Pons (tissue), 1 donor: ENCODE data around the gene NAA60.

Experiments
- DNase-seq: peaks from one replicate; pipeline ENCODE4 v3.0.0-alpha.2; 2016; ENCODE audit warnings: low spot score

Gene NAA60

GRCh38 chr16:3511286-3512180, 68.1 kb downstream of the NAA60 start:
- DNase-seq, result no peak

- DNase-seq, result no peak
These were observed 70.6 kb downstream of the NAA60 start for GRCh38 chr16:3513892-3514583.

DNA sequence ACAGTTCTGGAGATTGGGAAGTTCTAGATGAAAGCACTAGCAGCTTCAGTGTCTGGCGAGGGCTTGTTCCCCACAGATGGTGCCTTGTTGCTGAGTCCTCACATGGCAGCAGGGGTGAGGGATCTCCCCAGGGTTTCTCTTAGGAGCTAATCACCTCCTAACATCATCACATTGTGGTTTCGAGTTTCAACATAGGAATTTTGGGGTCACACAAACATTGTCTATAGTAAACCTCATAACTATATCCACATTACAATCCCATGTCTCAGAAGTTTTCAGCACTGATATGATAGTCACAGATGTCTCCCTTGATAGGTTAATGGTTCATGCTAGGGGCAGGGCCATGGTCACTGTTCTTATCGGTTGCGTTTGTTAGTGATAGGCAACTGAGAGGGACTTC, 71.1 kb downstream of the NAA60 start:
- no peak for DNase-seq

DNA sequence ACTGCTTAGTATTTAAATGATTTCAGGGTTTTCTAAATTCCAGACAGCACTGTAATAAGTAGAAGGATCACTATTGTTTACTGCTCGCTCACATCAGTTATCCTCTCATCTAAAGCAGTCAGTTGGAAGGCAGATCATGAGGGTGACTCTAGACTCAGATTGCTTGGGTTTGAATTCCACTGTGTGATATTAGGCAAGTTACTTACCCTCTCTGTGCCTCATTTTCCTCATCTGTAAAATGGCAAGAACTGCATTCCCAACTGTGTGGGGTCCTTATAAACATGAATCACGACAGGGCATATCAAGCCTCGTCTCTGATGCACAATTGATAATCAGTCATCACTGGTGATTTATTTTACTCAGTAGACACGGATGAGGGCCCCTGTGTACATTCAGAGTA, 72.4 kb downstream of the NAA60 start:
- DNase-seq, result no peak

GRCh38 chr16:3518292-3518985, 75.0 kb downstream of the NAA60 start:
- DNase-seq, result no peak

DNA sequence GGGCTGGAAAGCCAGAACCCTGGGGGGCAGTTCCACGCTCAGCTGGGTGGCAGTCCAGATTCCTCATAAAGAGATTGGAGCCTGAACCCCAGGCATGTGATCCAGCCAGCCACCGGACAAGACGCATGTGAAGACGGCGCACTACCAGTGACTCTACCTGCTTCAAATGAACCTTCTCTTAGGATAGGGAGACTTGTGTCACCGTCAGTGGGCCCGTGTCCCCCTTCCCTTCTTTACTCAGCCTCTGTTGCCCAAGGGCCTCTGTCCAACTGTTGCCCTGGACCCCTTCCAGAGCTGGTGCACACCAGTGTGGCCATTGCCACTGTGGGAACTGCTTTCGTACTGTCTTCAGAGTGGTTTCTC, 75.5 kb downstream of the NAA60 start:
- no peak for DNase-seq

DNA sequence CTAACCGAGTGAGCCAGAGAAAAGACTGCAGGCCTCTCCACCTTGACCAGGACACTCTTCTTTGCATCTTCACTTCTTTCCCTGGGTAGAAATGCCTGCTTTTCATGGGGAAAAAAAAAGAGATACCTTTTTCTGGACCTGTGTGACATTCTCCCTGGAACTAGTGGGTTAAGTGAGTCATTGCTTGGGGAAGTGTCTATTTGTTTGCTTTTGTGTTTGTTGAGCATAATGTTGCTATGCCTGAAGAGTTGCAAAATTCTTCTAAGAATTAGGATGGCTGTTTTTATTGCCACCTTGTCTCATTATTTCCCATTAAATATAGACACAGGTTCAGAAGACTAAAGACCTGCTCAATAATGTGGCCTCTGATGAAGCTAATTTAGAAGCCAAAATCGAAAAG, 76.1 kb downstream of the NAA60 start:
- no peak for DNase-seq

DNA sequence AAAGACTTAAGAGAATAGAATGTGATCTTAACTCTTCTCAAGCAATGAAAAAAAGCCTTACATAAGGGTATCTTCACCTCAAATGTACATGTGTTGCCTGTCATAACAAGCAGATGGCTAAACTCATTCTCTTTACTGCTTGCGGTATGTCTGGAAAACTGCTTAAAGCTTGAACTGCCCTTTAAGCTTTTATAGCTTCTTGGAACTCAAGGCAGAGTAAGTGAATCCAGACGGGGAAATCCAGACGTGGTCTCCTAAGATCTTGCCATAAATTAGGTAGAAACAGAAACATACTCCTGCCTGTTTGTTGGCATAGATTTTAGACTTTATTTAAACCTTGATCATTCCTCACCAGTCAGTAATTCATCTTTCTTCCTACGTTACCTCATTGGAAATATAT, 76.9 kb downstream of the NAA60 start:
- no peak for DNase-seq

GRCh38 chr16:3520841-3521240, 77.4 kb downstream of the NAA60 start:
- DNase-seq, result no peak

- DNase-seq, result no peak
These were observed 79.8 kb downstream of the NAA60 start for GRCh38 chr16:3523281-3523680.

- DNase-seq, result no peak
These were observed 82.5 kb downstream of the NAA60 start for GRCh38 chr16:3525951-3526350.

GRCh38 chr16:3527216-3527829, 83.8 kb downstream of the NAA60 start:
- peak; percentile 59 for DNase-seq

DNA sequence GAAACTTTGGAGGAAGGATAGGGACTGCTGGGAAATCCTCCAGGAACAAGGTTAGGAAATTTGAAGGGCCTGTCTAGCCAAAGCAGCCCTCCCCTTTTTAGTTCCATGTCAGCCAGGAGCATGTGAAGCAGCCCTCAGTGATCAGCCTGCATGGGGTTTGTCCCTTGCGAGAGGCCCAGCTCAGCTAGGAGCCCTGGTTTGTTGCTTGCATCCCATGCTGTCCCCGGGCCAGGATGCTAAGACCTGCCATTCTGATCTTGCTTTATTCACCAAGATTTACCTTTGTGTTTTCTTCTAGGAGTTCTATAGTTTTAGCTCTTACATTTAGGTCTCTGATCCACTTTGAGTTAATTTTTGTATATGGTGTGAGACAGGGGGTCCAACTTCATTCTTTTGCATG, 84.9 kb downstream of the NAA60 start:
- DNase-seq, result no peak

DNA sequence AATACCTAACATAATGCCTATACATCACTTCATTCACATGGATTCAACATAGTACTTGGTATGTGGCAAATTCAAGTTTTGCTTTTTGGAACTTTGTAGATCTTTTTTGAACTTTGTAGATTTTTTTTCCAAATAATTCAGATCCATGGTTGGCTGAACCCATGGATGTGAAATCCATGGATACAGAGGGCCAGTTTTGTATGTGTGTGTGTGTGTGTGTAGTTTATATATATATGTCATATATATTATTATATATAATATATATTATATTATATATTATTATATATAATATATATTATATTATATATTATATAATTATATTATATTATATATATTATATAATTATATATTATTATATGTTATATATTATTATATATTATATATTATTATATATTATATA, 85.7 kb downstream of the NAA60 start:
- no peak for DNase-seq

DNA sequence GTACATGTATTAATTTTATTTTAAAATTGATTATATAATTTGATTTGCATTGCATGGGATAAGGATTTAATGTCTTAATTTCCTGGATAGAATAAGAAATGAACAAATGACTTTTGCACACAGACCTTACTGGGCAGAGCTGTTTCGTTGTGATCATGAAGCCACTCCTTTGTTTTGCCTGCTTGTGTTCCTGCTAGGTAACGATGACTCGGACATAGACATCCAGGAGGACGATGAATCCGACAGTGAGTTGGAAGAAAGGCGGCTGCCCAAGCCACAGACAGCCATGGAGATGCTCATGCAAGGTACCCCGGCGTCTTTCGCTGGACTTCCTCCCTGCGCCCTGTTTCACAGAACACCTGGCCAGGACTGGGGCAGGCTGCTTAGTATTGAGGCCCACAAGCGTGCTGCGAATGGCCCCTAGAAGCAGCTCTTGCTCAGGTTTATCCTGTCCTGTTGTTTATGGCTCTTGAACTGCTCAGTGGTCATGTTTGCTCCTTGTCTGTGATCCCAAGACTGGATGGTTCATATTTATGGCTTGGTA, 87.0 kb downstream of the NAA60 start:
- DNase-seq, result no peak

DNA sequence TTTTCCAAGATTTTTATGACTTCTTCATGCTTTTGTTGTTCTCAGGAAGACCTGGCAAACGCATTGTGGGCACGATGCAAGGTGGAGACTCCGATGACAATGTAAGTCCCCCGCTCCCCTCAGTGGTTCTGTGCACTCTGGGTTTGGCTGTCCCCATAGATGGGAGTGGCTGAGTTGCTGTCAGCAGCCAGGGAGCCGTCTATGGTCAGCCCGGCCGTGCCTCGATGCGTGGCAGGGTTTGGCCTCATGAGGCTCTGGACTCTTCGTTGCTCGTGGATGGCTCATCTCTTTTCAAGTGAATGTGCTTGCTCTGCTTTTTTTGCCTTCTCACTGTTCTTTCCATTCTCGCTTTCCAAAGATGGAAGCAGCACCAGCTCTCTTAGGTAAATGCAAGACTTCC, 89.3 kb downstream of the NAA60 start:
- no peak for DNase-seq

- DNase-seq, result no peak
These were observed 90.6 kb downstream of the NAA60 start for GRCh38 chr16:3534126-3534525.

- no peak for DNase-seq
These were observed 92.8 kb downstream of the NAA60 start for GRCh38 chr16:3536271-3536731.
